Measurements from ENCODE around the gene GNG13. TPM values are rescaled to one million over a fixed set of nuclear protein-coding genes. Genes with fewer than 3 reads are reported as not detected.

The GNG13 gene
- polyA plus RNA-seq = not detected

GRCh38 chr16:799948-800833, at the start of gene GNG13:
GNG13 (minus strand) TSS chr16:800734; CDS start chr16:799077, 1,657 bp downstream.
- Mint-ChIP-seq H3K27ac (no peak within 1 kb of the TSS), H3K4me1 (no peaks in the 10 kb centered on the region), H3K9me3 (no peaks in the 10 kb centered on the region), H3K27me3 (peaks cover 8% of the 10 kb centered on the region), H3K36me3 (no peaks in the 10 kb centered on the region), H3K4me3 (no peak within 1 kb of the TSS)

- H3K27me3 Mint-ChIP-seq = peaks cover 2% of the 10 kb centered on the region
- H3K4me1 Mint-ChIP-seq = no peaks in the 10 kb centered on the region
- no peaks in the 10 kb centered on the region for H3K9me3 Mint-ChIP-seq
- no peak overlapping the region for H3K27ac Mint-ChIP-seq
- H3K4me3 Mint-ChIP-seq = no peak overlapping the region
- H3K36me3 Mint-ChIP-seq = no peaks in the 10 kb centered on the region
Observed at GRCh38 chr16:848510-849253, 48.1 kb upstream of the GNG13 start.

DNA sequence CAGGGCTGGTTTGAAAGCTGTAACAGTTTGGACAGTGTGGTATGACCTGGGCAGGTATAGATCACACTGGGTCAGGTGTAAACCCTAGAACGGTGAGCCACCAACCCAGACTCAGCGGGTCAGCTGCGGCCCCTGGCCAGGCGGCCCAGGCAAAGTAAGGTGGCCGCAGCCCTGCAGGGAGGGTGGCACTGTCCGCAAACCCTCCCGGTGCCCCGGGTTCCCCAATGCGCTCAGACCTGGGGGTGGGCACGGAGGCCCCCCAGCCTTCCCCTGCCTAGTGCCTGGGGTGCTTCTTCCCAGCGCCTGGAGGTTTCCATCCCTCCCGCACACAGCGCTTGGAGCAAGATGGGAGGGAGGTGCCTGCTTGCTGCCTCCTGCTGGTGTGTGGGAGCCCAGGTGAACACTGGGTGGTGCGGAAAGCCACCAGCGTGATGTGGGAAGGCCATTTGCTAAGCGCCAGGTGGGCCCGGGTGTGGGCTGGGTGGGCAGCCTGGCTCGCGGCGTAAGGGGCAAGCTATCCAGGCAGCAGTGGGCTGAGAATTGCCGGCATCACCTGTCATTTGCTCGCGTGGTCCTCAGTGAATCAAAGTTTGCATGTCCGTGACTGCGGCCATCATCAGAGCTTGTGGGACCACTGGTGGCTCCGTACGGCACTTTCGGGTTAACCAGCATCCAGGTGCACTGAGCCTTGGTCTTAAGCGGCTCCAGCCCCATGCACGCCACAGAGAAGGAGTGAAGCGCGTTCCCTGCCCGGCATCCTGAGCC, 47.3 kb upstream of the GNG13 start:
- H3K27me3 Mint-ChIP-seq = peaks cover 2% of the 10 kb centered on the region
- H3K27ac Mint-ChIP-seq = no peak overlapping the region
- H3K9me3 Mint-ChIP-seq = no peaks in the 10 kb centered on the region
- H3K4me3 Mint-ChIP-seq = no peak overlapping the region
- no peaks in the 10 kb centered on the region for H3K36me3 Mint-ChIP-seq
- no peaks in the 10 kb centered on the region for H3K4me1 Mint-ChIP-seq

- H3K4me1 Mint-ChIP-seq = no peaks in the 10 kb centered on the region
- H3K4me3 Mint-ChIP-seq = no peak overlapping the region
- H3K36me3 Mint-ChIP-seq = no peaks in the 10 kb centered on the region
- no peak overlapping the region for H3K27ac Mint-ChIP-seq
- no peaks in the 10 kb centered on the region for H3K9me3 Mint-ChIP-seq
- peaks cover 5% of the 10 kb centered on the region for H3K27me3 Mint-ChIP-seq
Observed at GRCh38 chr16:847151-847550, 46.6 kb upstream of the GNG13 start.

GRCh38 chr16:845351-845745, 44.8 kb upstream of the GNG13 start:
- H3K9me3 Mint-ChIP-seq = no peaks in the 10 kb centered on the region
- no peaks in the 10 kb centered on the region for H3K4me1 Mint-ChIP-seq
- H3K36me3 Mint-ChIP-seq = no peaks in the 10 kb centered on the region
- no peak overlapping the region for H3K27ac Mint-ChIP-seq
- H3K4me3 Mint-ChIP-seq = no peak overlapping the region
- H3K27me3 Mint-ChIP-seq = peaks cover 6% of the 10 kb centered on the region

DNA sequence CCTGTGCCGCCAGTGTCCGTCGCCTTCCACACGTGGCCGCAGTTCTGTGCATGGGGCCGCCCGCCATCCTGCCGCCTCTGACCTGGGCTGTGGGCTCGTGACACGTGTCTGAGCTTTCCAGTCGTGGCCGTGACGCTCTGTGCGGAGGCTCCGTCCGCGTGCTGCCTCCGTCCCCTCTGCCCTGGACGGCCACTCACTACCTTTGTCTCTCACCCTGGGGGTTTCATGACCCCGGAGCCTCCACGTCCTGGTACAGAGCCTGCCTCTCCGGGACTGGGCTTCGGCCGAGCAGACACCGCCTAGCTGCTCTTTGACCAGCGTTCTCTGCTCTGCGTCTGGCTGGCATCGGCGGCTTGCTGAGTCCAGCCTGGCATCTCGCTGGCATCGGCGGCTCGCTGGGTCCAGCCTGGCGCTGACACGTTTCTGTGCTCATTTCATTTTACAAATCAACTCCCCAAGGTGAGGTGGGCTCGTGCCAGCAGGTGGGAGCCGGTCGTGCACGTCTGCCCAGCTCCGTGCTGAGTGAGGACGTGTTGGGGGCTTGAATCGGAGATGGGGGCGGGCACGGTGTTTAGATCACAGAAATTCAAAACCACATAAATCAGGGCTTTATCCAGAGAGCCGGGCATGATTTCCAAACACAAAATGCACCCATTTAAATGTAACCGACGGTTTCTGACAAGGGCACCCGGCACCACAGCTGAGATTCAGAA, 44.3 kb upstream of the GNG13 start:
- Mint-ChIP-seq H3K36me3 (no peaks in the 10 kb centered on the region), H3K4me3 (no peak overlapping the region), H3K9me3 (no peaks in the 10 kb centered on the region), H3K27me3 (peaks cover 6% of the 10 kb centered on the region), H3K27ac (peak overlapping the region in 1 of 3 donors; percentile 59), H3K4me1 (no peaks in the 10 kb centered on the region)

- Mint-ChIP-seq H3K9me3 (no peaks in the 10 kb centered on the region), H3K27me3 (peaks cover 6% of the 10 kb centered on the region), H3K4me3 (no peak overlapping the region), H3K4me1 (no peaks in the 10 kb centered on the region), H3K36me3 (no peaks in the 10 kb centered on the region), H3K27ac (no peak overlapping the region)
Observed at GRCh38 chr16:843771-844170, 43.2 kb upstream of the GNG13 start.

GRCh38 chr16:842711-843560, 42.4 kb upstream of the GNG13 start:
- no peak overlapping the region for H3K4me3 Mint-ChIP-seq
- no peaks in the 10 kb centered on the region for H3K4me1 Mint-ChIP-seq
- no peaks in the 10 kb centered on the region for H3K9me3 Mint-ChIP-seq
- H3K27ac Mint-ChIP-seq = no peak overlapping the region
- H3K36me3 Mint-ChIP-seq = no peaks in the 10 kb centered on the region
- peaks cover 8% of the 10 kb centered on the region for H3K27me3 Mint-ChIP-seq

DNA sequence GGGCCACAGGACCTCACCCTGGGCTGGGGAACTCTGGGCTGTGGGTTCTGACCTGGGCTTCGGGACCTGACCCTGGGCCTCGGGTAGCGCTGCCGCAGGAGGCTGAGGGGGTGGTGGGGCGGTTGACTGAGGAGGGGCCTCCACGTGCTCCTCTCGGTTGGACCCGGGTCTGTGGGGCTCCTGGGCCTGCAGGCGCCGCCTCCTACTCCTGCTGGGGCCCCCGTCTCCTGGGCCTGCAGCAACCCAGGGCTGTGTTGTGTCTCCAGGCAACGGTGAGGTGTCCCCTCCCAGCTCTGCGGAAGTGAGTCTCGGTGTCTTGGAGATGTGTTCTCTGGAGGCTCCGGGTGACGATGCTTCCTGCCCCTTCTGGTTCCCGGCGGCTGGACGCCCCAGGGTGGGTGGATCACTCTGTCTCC, 41.5 kb upstream of the GNG13 start:
- Mint-ChIP-seq H3K4me3 (no peak overlapping the region), H3K9me3 (no peaks in the 10 kb centered on the region), H3K27ac (no peak overlapping the region), H3K27me3 (peaks cover 8% of the 10 kb centered on the region), H3K36me3 (no peaks in the 10 kb centered on the region), H3K4me1 (no peaks in the 10 kb centered on the region)

DNA sequence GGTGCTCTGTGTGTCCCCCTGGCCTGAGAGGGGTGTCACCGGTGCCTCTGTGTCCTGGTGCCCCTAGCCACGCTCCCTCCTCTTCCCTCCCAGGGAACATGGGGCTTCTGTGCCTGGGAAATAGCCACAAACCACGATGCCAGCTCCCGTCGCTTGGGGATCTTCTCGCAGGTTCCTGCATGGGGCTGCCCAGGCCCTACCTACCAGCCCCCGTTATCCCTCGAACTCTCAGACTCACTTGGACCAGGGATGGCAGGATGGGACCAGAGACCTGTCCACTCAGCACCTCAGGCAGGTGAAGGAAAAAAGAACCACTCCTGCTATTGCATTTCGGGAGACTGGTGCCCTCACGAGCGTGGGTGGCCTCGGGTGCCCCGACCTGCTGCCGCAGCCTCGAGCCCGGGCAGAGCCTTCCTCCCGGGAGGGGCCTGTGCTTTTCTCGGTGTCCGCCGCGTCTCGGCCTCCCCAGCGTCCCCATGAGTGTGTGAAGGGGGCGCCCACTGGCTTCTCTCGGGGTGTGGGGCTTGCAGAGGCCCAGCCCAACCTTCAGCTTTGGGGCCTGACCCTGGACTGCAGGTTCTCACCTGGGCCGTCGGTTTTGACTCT, 41.0 kb upstream of the GNG13 start:
- H3K27ac Mint-ChIP-seq = no peak overlapping the region

GRCh38 chr16:840561-841454, 40.3 kb upstream of the GNG13 start:
- no peak overlapping the region for H3K27ac Mint-ChIP-seq
- no peaks in the 10 kb centered on the region for H3K4me1 Mint-ChIP-seq
- no peaks in the 10 kb centered on the region for H3K36me3 Mint-ChIP-seq

More for the DNA sequence above, 41.0 kb upstream of the GNG13 start:
- Mint-ChIP-seq H3K4me1 (no peaks in the 10 kb centered on the region), H3K27me3 (peaks cover 8% of the 10 kb centered on the region), H3K4me3 (no peak overlapping the region), H3K9me3 (peaks cover 0 to under 1% (median 0%) of the 10 kb centered on the region in 3 donors), H3K36me3 (no peaks in the 10 kb centered on the region)

DNA sequence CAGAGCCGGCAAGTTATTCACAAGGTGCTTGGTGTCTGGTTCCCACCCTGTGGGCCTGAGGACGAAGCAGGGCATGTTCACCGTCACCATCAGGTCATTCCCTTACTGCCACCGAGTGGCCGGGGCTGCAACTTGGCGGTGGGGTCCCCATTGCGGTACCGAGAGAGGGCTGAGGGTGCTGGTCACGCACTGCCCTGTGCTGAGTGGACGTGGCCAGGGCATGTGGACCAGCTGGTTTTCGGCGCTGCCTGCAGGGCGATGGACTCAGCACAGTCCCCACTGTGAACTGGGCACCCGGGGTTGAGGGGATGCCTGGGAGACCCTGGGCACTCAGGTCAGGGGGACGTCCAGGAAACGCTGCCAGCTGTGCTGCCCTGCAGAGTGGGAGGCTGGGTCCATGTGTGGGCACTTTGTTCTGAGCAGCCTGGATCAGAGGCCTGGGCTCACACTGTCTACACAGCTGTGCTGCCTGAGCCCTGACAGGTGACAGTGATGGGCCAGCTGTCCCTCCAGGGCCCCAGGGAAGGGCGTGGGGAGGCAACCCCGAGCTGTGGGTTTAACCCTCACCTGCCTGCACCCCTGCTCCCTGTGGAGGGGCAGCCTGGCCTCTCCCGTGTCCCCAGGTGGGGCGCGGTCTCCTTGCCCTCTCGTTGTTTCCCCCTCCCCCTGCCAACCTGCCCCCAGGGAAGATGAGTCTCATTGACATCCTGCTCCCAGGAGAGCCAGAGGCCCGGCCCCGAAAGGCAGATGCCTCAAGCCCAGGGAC, 39.3 kb upstream of the GNG13 start:
- Mint-ChIP-seq H3K27me3 (peaks cover 6% of the 10 kb centered on the region), H3K27ac (no peak overlapping the region), H3K36me3 (no peaks in the 10 kb centered on the region), H3K4me1 (no peaks in the 10 kb centered on the region), H3K9me3 (peaks cover 0 to 5% (median 0%) of the 10 kb centered on the region in 3 donors), H3K4me3 (no peak overlapping the region)

More at GRCh38 chr16:840561-841454, 40.3 kb upstream of the GNG13 start:
- H3K9me3 Mint-ChIP-seq = peaks cover 0 to 5% (median 0%) of the 10 kb centered on the region in 3 donors
- peaks cover 8% of the 10 kb centered on the region for H3K27me3 Mint-ChIP-seq
- no peak overlapping the region for H3K4me3 Mint-ChIP-seq

Data from IgD-negative memory B cell (primary cell).